GM12864 (cell line): ENCODE data around the gene RPP25L.

Experiments
- DNase-seq: peaks from one replicate; pipeline ENCODE4 v3.0.0-alpha.2; 2011; ENCODE audit warnings: low read depth
- H3K4me3 ChIP-seq: 2 replicates; pipeline ENCODE4 v1.5.1; 2011; ENCODE audit warnings: mild to moderate bottlenecking, low read depth, low read length, control low read depth
- CTCF ChIP-seq: IDR thresholded peaks from 2 replicates; pipeline ENCODE4 v1.5.1; 2011; ENCODE audit warnings: low read depth, mild to moderate bottlenecking, moderate library complexity, low read length, control low read depth, inconsistent platforms; ENCODE audit errors: missing control alignments

RPP25L gene

GRCh38 chr9:34630402-34631154 is 18.7 kb upstream of the RPP25L start:
- TF ChIP-seq CTCF = no peak
- no peak for DNase-seq

GRCh38 chr9:34629491-34629808 is 17.6 kb upstream of the RPP25L start:
- H3K4me3 ChIP-seq = no peak overlapping the region
- no peak for DNase-seq
- TF ChIP-seq CTCF = no peak

More at GRCh38 chr9:34630402-34631154, 18.7 kb upstream of the RPP25L start:
- no peak overlapping the region for H3K4me3 ChIP-seq

GRCh38 chr9:34628656-34629490 is 17.0 kb upstream of the RPP25L start, which contains the start of gene ARID3C:
TSS of gene ARID3C (minus strand) at chr9:34629066. CDS start at chr9:34628014, 1,052 bp downstream.
- peak within 1 kb of the TSS; percentile 29; the same call in 1 of the 2 replicates for H3K4me3 ChIP-seq
- no peak for TF ChIP-seq CTCF

GRCh38 chr9:34627716-34628655 is 16.1 kb upstream of the RPP25L start:
- H3K4me3 ChIP-seq = no peak overlapping the region
- no peak for TF ChIP-seq CTCF

More at GRCh38 chr9:34628656-34629490, 17.0 kb upstream of the RPP25L start, which contains the start of gene ARID3C:
- DNase-seq = no peak

GRCh38 chr9:34625186-34625486 is 13.2 kb upstream of the RPP25L start:
- H3K4me3 ChIP-seq = no peak overlapping the region
- no peak for TF ChIP-seq CTCF

More at GRCh38 chr9:34627716-34628655, 16.1 kb upstream of the RPP25L start:
- DNase-seq = no peak

GRCh38 chr9:34624475-34625185 is 12.7 kb upstream of the RPP25L start:
- no peak for DNase-seq
- TF ChIP-seq CTCF = no peak
- no peak overlapping the region for H3K4me3 ChIP-seq

More at GRCh38 chr9:34625186-34625486, 13.2 kb upstream of the RPP25L start:
- DNase-seq = no peak
